Stimulated activated CD8-positive, alpha-beta memory T cell treated with anti-CD3 and anti-CD28 coated beads, Interleukin-2, amount 100 ng/mL, for 48 hours (primary cell): ENCODE results near the gene TTC31.

Experiments used
- DNase-seq, 2 donors: peaks; one replicate each; pipeline ENCODE4 v3.0.0-alpha.2; 2020; ENCODE audit warnings: low read depth in 2 of 2

TTC31 gene

DNA sequence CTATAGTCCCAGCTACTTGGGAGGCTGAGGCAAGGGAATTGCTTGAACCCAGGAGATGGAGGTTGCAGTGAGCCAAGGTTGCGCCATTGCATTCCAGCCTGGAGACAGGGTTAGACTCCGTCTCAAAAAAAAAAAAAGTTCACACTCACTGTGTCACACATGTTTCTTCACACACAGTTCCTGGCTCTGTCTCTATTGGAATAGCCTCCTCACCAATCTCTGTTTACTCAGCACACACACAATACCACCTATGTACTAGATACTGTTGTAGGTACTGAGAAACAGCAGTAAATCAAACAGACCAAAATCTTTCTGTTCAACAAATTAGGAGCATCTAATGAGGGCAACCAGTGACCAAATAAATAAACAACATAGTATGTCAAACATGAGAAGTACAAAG is 3.3 kb downstream of the TTC31 start:
- no peak for DNase-seq

DNA sequence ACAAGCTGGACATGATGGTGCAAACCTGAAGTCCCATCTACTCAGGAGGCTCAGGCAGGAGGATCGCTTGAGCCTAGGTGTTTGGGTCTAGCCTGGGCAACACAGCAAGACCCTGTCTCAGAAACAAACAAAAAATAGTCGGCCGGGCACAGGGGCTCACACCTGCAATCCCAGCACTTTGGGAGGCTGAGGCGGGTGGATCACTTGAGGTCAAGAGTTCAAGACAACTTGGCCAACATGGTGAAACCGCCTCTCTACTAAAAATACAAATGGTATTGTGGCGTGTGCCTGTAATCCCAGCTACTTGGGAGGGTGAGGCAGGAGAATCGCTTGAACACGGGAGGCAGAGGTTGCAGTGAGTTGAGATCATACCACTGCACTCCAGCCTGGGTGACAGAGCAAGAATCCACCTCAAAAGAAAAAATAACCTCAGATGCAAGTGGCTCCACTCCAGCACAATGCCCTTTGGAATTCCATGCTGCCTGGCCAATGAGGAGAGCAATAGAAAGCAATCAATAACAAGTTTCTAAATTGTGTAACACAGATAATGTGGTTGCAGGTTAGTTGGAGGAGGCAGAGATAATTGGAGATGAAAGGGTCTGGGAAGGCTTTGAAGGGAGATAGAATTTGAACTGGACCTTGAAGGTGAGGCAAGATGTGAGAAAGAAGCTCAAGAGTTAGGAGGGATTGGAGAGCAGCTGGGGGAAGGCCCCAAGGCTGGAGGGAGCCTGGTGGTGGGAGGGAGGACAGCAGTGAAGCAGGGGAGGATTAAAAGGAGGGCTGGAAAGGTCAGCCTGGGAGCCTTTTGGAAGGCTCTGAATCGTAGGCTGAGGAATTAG is 6.0 kb downstream of the TTC31 start:
- no peak for DNase-seq

DNA sequence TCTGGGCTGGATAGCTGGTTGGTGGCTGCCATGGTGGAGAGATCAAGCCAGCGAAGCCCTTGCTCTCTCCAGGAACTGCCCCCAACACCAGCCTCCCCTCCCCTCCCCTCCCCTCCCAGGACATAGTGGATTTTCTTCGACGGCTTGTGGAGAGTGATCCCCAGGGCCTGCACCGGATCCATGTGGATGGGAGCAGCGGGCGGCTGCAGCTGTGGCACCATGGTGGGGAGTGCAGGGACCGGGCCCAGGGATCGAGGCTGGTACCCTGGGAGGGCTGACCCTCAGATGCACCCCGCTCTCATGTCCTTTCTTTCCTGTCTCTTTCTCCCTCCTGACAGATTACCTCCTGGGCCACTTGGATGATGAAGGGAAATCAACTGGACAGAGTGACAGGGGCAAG is 7.0 kb downstream of the TTC31 start:
- DNase-seq, result no peak

DNA sequence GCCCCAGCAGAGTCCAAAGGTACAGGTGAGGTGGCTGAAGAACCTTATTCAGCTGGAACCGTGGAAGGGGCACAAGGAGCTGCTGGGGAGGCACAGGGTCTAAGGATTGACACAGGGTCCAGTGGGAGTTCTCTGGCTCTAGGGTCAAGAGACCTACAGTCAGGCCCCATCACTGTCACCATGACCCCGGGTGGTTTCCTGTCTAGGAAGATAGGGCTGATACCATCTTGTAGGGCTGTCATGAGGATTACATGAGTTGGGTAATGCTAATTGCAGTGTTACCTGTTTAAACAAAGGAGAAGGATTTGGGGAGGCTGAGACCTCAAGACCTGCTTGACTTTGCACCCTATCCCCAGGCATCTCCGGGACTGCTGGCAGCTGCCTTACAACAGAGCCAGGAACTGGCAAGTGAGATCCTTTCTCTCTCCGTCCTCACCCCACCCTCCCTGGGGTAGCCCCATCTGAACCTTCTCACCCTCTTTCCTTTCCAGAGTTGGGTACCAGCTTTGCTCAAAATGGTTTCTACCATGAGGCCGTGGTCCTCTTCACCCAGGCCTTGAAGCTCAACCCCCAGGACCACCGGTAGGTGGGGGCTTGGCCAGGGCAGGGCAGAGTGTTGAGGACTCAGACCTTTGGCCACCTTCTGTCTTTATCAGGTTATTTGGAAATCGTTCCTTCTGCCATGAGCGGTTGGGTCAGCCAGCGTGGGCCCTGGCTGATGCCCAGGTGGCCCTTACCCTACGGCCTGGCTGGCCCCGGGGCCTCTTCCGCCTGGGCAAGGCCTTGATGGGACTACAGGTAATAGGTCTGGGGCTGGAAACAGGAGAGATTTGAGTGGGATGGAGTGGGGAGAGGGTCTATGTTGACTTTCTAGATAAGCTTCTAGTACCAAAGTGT is 9.0 kb downstream of the TTC31 start:
- DNase-seq, result no peak

DNA sequence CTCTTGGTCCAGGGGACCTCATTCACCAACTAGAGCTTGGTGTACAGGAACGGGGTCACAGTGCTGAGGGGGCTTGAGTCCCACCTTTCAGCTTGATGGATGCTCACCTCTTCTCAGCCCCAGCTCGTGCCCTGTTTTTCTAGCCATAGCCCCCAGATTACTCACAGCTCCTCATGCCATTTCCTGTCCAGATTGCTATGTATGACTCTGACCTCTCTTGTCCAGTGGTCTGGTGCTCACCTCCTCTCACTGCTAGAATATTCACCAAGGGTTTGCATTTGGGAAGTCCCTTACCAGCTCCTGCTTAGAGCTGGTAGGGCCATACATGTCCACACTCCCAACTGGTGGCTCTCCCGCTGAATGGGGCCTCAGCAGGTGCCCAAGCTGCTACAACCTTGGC is 10.7 kb downstream of the TTC31 start:
- DNase-seq, result no peak

DNA sequence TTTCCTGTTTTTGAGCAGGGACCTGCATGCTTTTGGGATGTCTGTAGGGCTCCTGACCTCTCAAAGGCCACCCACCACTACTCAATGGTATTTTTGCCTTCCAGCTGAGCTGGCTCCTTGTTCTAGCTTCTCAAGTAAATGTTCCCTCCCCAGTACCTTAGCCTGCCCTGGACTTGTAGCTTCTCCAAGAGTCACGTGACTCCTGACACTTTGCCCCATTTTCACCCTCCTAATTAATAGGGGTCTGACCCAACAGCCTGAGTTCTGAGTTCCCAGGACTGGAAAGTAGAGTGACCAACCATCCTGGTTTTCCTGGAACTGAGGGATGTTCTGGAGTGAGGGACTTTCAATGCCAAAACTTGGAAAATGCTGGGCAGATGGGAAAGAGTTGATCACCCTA is 12.6 kb downstream of the TTC31 start:
- DNase-seq, result no peak

DNA sequence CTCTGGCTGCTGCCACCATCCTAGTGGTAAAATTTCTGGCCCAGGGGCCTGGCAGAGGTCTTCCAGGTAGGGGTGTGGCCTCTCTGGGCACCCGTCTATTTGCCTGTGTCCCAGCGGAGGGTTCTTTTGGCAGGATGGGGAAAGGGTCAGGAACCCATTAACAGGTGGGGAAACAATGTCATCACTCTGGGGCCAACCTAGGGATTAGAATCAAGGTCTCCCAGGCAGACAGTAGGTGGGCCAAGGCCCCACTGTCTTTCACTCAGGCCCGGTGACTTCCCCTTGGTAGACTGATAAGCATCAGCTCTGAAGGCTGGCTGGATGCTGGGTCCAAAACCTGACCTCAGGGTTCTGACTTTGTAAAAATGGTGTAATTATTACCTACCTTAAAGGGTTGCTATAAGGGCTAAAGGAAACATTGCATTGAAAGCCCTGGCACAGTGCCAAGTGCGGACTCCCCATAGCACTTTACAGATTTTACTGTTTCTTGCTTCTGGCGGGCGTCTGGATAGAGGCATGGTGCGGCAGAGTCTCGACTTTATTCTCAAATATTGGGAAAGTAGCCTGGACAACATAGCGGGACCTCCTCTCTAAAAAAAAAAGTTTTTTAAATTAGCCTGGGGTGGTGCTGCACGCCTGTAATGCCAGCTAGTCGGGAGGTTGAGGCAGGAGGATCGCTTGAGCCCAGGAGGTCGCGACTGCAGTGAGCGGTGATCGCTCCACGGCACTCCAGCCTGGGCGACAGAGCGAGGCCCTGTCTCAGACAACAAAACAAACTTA is 14.3 kb downstream of the TTC31 start:
- no peak for DNase-seq

DNA sequence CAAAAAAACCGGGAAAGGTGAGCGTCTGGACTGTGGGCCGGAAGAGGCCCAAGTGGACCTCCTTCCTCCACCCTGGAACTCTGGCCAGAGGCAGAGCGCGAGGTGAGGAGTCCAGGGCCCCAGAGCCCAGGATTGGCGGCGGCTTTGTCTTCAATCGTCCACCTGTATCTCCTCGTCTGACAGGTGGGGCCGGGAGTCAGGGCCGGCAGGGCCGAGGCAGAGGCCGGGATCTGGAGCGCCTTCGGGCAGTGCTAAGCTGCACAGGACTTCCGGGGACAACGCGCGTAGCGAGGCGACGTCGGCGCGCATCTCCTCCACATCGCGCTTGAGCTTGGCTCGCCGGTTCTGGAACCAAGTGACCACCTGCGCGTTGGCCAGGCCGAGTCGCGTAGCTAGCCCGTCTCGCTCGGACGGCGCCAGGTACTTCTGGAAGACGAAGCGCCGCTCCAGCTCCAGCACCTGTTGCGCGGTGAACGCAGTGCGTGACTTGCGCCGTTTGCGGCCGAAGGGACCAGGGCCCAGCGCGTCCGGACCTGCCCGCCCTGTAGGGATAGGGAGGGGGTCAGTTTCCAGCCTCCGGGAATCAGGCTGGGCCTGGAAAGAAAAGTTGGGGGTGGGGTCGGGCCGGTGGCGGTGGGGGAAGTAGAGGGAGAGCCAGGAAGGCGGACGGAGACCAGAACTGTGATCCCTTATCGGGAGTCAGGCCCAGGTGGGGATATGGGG is 15.1 kb downstream of the TTC31 start:
- no peak for DNase-seq

DNA sequence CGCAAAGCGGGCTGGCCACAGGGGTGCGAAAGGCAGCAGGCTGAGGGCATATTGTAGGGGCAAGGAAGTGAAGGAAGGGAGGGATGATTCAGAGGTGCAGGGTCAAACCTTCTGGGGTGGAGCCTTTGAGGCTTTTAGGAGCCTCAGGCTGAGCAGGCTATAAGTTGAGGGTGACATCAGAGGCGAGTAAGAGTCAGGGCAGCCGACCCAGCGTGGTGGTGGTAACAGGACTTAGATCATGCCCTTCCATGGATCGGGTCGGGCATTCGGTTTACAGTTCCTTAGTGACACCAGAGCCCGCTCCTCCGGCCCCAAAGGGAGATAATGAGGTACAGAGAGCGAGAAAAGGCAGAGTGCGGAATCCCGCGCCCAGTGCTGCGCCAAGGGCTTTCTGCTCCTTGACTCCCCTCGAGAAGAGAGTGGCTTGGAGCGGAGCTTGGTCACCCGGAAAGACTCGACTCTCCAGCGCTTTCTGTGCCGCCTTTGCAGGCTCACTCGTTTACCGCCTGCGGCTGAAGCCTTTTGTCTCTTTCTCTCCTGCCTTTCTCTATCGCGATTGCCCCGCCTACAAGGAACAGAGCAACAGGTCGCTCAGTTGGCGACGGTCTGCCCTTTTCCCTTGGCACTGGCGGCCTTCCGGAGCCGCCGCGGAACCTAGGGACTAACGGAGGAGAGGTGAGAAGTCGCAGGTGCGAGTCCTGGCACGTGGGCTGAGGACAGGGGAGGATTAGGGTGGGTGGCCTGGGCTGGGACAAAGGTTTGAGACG is 15.8 kb downstream of the TTC31 start:
- no peak for DNase-seq

DNA sequence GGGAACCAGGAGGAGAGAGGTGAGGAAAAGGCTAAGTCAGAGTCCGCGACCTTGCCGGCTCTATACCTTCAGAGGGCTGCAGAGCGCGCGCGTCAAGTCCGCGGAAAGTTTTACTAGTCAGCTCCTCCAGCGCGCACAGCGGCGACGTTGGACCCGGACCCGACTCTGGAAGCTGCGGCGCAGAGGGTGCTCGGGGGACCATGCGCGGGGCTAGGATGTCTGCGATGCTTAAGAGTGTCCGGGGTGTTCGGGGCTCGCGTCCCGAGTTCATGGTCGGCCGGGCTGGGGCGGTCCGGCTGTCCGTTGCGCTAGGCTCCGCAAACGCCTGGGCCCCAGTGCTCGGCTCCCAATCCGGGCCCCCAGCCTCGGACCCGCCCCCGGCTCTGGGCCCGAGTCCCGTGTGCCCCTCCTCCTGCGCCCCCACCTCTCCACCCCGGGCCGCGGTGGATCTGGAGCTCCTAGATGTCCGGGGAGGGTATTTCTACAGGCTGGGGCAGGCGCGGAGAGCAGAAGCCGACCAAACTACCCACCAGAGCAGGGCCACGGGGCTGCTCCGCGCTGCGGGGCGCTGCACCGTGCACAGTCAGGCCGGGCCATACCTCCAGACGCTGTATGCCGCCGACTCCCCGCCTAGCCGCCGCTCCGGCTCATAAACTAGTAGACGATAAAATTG is 16.5 kb downstream of the TTC31 start, which contains the start of gene LBX2:
Gene LBX2 (minus strand): TSS at position 337 of the 673 bp plus-strand sequence. CDS start 66 bp downstream, at position 271.
- no peak for DNase-seq

DNA sequence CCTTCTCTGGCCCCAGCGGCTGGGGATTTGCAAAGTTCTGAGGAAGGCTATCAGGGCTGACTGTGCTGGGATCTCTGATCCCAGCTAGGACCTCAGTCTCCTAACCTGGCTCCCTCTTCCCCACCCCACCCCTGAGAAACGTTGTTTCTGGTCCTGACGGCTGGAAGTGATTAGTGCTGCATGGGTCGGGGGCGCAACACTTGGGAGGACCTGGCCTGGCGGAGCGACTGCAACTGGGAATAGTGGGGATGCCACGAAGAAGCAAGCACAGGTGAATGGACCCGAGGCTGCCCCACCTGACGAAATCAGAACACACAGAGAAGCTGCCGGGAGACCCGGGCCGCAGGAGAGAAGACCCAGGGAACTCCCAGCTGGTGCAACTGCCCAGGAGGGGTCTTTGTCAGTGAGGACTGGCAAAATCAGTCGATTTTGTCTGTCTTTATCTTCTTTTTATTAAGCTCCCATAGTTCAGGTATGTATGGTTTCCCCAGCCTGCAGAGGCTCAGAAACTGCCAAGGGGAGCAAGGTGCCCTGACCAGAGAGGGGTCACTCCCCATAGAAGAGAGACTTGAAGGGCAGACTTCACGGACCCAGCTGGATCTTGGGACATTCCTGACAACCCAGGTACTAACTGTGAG is 17.2 kb downstream of the TTC31 start:
- DNase-seq, result no peak

DNA sequence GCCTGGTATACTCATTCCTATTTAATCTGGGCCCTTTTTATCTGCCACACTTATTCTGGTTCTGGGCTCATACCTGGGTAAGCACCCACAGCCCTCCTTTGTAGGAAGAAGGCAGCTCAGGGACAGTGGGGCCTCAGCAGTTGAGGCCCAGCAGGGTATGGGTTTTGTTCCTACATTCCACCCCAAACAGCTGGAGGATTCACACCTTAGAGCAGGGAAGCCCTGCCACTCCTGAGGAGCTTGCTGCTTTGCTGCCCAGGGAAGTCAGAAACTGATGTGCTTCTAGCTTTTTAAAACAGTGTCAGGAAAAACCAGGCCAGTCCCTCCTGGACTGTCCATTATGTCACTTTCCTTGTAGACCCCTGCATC is 17.7 kb downstream of the TTC31 start:
- no peak for DNase-seq

DNA sequence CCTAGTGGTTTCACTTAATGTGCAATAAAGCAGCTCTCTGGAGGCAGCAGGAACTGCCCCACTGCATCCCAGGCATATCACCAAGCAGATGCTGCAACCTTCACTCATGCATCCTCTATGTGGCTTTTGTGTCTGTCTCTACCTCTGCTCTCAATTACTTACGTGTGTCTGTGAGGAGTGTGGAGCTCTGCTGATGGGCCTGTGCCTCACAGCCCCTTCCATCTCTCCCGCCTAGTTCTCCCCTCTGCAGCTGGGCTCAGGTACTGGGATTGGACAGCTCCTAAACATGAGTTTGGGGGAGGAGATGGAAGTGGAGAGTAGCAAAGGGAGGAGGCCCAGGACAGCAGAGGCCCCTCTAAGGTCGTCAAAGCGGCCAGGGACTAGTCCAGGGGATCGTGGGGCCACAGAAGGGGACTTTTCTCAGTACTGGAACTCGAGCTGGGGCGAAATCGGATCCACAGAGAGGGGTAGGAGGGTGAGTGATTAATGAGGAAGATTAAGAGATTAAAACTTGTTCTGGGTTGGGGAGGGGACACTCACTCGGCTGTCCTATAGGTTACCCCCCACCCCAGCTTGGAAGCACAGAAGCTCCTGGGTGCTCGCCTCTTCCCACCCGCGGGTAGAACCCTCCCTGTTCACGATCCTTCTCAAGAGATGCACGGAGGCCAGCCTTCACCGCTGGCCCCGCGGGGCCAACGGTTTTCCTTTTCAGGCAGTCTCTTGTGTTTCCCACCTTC is 18.6 kb downstream of the TTC31 start:
- no peak for DNase-seq

DNA sequence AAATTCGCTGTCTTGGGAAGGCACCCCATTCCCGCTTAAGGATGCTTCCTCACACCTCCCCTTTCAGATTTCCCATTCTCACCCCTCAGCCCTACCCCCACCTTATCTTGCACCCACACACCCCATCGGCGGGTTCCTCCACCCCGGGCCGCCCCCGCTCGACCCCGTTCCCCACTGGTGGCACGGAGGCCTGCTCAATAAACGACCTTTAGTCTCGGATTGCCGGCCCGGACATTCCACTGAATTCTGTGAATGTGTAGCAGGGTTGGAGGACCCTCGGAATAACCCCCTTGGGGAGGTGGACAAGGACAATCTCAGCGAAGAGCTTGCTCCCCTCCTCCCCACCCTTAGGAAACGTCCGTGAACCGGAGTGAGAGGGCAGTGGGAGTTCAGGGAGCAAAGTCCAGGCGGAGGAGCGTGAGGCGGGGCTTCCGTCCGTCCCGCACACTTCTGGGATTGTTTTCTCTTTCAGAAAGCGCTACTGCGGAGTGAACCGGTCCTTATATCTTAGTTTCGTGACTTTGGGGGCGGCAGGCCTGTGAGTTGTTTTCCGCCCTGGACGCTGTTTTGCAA is 19.4 kb downstream of the TTC31 start:
- DNase-seq, result no peak

DNA sequence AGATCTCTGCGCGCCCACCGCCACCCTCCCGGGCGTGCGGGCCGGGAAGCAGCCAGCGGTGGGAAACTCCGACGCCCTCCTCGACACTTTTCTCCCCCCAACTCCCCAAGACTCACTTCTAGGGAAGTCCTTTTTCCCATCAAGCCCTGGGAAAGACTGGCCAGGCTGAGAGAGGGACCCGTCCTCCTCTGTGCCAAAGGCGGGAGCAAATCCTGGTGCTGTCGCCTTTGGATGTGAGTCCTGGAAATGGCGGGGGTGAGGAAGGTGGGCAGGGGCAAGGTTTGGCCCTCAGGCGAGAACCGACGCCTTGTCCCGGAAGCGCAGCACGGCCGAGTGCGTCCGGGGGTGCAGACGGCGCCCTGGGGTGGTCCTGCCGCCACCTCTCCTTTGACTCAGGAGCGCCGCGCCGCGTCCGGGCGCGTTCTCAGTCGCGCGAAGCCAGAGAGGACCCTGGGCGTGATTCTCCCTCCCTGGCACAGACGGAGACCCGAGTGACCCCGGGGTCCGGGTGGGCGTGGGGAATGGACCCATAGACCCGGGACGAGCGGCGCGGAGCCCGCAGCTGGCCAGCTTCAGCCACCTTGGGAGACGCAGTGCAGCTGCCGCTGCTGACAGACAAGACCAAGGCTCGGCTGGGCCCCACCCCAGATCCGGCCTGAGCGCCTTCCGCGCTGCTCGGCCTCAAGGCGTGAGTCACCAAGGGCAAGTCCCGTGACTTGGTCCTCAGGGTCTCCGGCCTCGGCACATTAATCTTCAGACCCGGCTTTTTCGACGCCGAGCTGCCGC is 20.0 kb downstream of the TTC31 start:
- DNase-seq, result no peak

DNA sequence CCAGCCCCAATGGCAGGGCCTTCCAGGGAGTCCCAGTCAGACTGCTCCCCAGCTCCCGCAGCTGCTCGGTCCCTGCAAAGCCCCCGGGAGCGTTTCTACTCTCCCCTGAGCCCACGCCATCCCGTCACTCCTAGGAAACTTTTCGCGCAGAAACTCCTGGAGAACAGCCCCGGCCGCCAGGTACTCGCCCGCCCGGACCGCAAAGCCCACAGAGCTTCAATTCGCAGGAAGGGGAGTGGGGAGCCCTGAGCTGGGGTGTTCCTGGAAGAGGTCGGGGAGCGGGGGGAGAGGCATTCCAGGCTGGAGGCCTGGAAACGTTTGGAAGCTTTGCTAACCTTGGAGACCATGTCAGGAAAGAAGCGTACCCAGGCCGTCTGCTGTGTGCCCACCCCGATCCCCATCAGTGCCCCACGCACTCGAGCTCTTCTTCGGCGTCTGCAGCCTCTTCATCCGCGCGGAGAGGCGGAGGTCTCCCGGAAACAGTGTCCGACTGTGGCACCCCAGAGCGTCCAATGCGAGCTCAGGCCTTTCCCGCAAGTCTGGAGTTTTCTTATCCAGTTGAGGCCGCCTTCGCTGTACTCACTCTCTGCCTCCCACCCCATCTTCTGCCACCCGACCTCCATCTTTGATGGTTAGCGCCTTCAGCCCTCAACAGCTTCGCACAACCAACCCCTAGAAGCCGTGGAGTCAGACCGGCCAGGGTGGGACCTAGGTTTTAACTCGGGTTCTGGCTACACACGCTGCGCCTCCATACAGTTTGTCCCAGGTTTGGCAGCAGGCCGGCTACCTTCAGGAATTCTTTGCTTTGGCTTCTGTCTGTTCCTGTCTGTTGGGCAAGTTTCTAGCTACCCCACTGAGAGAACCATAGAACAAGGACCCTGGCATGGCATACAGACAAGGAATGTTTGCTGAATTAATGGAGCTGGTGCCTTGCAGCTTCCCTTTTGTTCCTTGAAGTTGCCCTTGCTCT is 20.9 kb downstream of the TTC31 start:
- DNase-seq, result no peak

DNA sequence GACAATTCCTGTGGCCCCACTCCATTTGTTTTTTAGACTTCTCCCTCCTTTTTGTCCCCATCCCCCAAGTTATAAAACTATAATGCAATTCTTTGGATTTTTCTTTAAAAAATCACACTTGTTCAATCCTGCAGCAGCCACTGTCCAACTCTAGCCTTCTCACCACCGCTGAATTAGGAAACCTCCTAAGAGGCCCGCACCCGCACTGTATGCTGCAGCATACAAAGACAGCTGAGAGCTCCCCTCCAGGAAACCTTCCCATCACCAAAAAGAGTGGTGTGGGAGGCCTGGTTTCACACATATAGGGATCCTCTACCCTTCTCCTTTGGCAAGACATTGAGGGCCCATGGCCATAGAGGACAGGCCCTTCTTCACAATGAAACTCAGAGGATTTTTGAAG is 21.7 kb downstream of the TTC31 start:
- no peak for DNase-seq
